Neural cell (in vitro differentiated cells): ENCODE measurements around the gene FAM193B. TPM values are rescaled to one million over a fixed set of nuclear protein-coding genes. Genes with fewer than 3 reads are reported as not detected.

Experiments
- H2AFZ ChIP-seq: fragments of 200-600, 300-800 bp; sonication (generic), shearing (Covaris generic); 2 replicates; pipeline ENCODE4 v1.6.0; 2014; ENCODE audit warnings: low read depth, mild to moderate bottlenecking, antibody characterized with exemption, low read length, moderate library complexity
- H3F3A ChIP-seq: fragments of 200-600 bp; shearing (Covaris generic); 2 replicates; pipeline ENCODE4 v1.6.1; 2016; ENCODE audit warnings: mild to moderate bottlenecking, moderate library complexity, mixed read lengths, antibody characterized with exemption, low read length; ENCODE audit not compliant: insufficient read depth, poor library complexity, severe bottlenecking
- H3K27ac ChIP-seq: fragments of 200-600, 300-800 bp; sonication (generic), shearing (Covaris generic); 2 replicates; pipeline ENCODE4 v1.5.1; 2014; ENCODE audit warnings: mild to moderate bottlenecking, low read length, moderate library complexity
- H3K27me3 ChIP-seq: fragments of 300-800, 200-600 bp; sonication (generic), shearing (Covaris generic); 2 replicates; pipeline ENCODE4 v1.6.0; 2014; ENCODE audit warnings: mild to moderate bottlenecking, low read depth, low read length, moderate library complexity; ENCODE audit not compliant: insufficient read depth
- H3K36me3 ChIP-seq: fragments of 300-800, 200-600 bp; sonication (generic), shearing (Covaris generic); 2 replicates; pipeline ENCODE4 v1.5.1; 2014; ENCODE audit warnings: mild to moderate bottlenecking, antibody characterized with exemption, low read length, moderate library complexity; ENCODE audit not compliant: insufficient read depth
- H3K4me2 ChIP-seq: fragments of 300-800, 200-600 bp; sonication (generic), shearing (Covaris generic); 2 replicates; pipeline ENCODE4 v1.6.0; 2014; ENCODE audit warnings: mild to moderate bottlenecking, low read length
- H3K4me3 ChIP-seq: fragments of 300-800, 200-600 bp; sonication (generic), shearing (Covaris generic); 2 replicates; pipeline ENCODE4 v1.5.1; 2014; ENCODE audit warnings: mild to moderate bottlenecking, low read length, moderate library complexity
- H3K79me2 ChIP-seq: fragments of 200-600 bp; shearing (Covaris generic); replicated peaks from 2 replicates; pipeline ENCODE4 v1.6.0; 2014; ENCODE audit warnings: mild to moderate bottlenecking, low read length, moderate library complexity; ENCODE audit not compliant: insufficient read depth
- H3K9ac ChIP-seq: fragments of 300-800, 200-600 bp; sonication (generic), shearing (Covaris generic); 2 replicates; pipeline ENCODE4 v1.6.1; 2016; ENCODE audit warnings: mild to moderate bottlenecking, low read length, mixed read lengths
- H3K9me2 ChIP-seq: fragments of 200-600 bp; shearing (Covaris generic); 2 replicates; pipeline ENCODE4 v1.6.1; 2016; ENCODE audit warnings: mild to moderate bottlenecking, low read length, mixed read lengths; ENCODE audit not compliant: insufficient read depth
- H3K9me3 ChIP-seq: fragments of 200-600, 300-800 bp; sonication (generic), shearing (Covaris generic); 2 replicates; pipeline ENCODE4 v1.6.1; 2016; ENCODE audit warnings: mild to moderate bottlenecking, mixed run types, low read length, moderate library complexity, mixed read lengths
- H4K20me1 ChIP-seq: fragments of 200-600 bp; shearing (Covaris generic); 2 replicates; pipeline ENCODE4 v1.6.1; 2016; ENCODE audit warnings: mild to moderate bottlenecking, mixed run types; ENCODE audit not compliant: insufficient read depth
- CTCF ChIP-seq: fragments of 450-650 bp; IDR thresholded peaks from 2 replicates; pipeline ENCODE4 v1.5.1; 2014; ENCODE audit warnings: antibody characterized with exemption, mild to moderate bottlenecking, moderate library complexity; ENCODE audit not compliant: poor library complexity, severe bottlenecking
- EP300 ChIP-seq: fragments of 450-650 bp; conservative IDR thresholded peaks from 2 replicates; pipeline ENCODE4 v1.6.1; 2014; ENCODE audit warnings: antibody characterized with exemption, mild to moderate bottlenecking, moderate library complexity; ENCODE audit not compliant: poor library complexity, severe bottlenecking
- EZH2 ChIP-seq: fragments of 200-600, 300-800 bp; shearing (Covaris generic), sonication (generic); IDR thresholded peaks from 2 replicates; pipeline ENCODE4 v1.6.1; 2014; ENCODE audit warnings: antibody characterized with exemption, low read length, borderline replicate concordance, mild to moderate bottlenecking; ENCODE audit not compliant: insufficient read depth, poor library complexity, severe bottlenecking
- MXI1 ChIP-seq: fragments of 450-650 bp; conservative IDR thresholded peaks from 2 replicates; pipeline ENCODE4 v1.6.1; 2014; ENCODE audit warnings: antibody characterized with exemption, mild to moderate bottlenecking; ENCODE audit not compliant: poor library complexity, severe bottlenecking
- POLR2AphosphoS5 ChIP-seq: IDR thresholded peaks from 2 replicates; pipeline ENCODE4 v1.6.1; 2012
- RAD21 ChIP-seq: fragments of 450-650 bp; conservative IDR thresholded peaks from 2 replicates; pipeline ENCODE4 v1.6.1; 2014; ENCODE audit warnings: antibody characterized with exemption, mild to moderate bottlenecking, moderate library complexity
- REST ChIP-seq: IDR thresholded peaks from 2 replicates; pipeline ENCODE4 v1.6.1; 2012; ENCODE audit warnings: borderline replicate concordance
- SMC3 ChIP-seq: fragments of 450-650 bp; conservative IDR thresholded peaks from 2 replicates; pipeline ENCODE4 v1.6.1; 2014; ENCODE audit warnings: antibody characterized with exemption, mild to moderate bottlenecking, moderate library complexity; ENCODE audit not compliant: poor library complexity
- TAF1 ChIP-seq: IDR thresholded peaks from 2 replicates; pipeline ENCODE4 v1.6.1; 2012; ENCODE audit warnings: low read depth
- polyA plus RNA-seq: library from polyadenylated mRNA; depleted of rRNA; stranded (reverse); fragments of >200 nt; gene quantifications from 2 replicates; pipeline ENCODE4 v1.2.3, GENCODE V29; 2014

FAM193B gene
- polyA plus RNA-seq, 1 donor from 2014 or later, result 79.2 TPM

GRCh38 chr5:177557041-177557647, 2.8 kb upstream of the FAM193B start:
- no peaks in the 10 kb centered on the region for H3K36me3 ChIP-seq
- no peak overlapping the region for H2AFZ ChIP-seq

GRCh38 chr5:177555665-177556064, 1.3 kb upstream of the FAM193B start:
- Histone ChIP-seq H2AFZ (no peak overlapping the region), H3K4me2 (no peak overlapping the region), H3K9me3 (no peaks in the 10 kb centered on the region), H3K79me2 (peaks cover 38% of the 10 kb centered on the region), H3K9ac (no peak overlapping the region), H3K9me2 (no peaks in the 10 kb centered on the region), H4K20me1 (peaks cover 11% of the 10 kb centered on the region), H3K36me3 (no peaks in the 10 kb centered on the region), H3K4me3 (no peak overlapping the region), H3K27me3 (no peaks in the 10 kb centered on the region), H3F3A (no peaks in the 10 kb centered on the region), H3K27ac (no peak overlapping the region)
- TF ChIP-seq CTCF, result no peak
- TF ChIP-seq MXI1, result no peak
- TF ChIP-seq RAD21, result no peak
- TF ChIP-seq EZH2, result no peak
- TF ChIP-seq SMC3, result no peak

More at GRCh38 chr5:177557041-177557647, 2.8 kb upstream of the FAM193B start:
- Histone ChIP-seq H3K27me3 (no peaks in the 10 kb centered on the region), H3K27ac (no peak overlapping the region), H3K4me3 (no peak overlapping the region), H3F3A (no peaks in the 10 kb centered on the region), H4K20me1 (peaks cover 11% of the 10 kb centered on the region), H3K4me2 (no peak overlapping the region), H3K79me2 (peaks cover 23% of the 10 kb centered on the region), H3K9ac (no peak overlapping the region), H3K9me3 (no peaks in the 10 kb centered on the region), H3K9me2 (no peaks in the 10 kb centered on the region)
- TF ChIP-seq EZH2, result no peak
- TF ChIP-seq EP300, result no peak
- no peak for TF ChIP-seq REST
- no peak for TF ChIP-seq SMC3
- no peak for TF ChIP-seq POLR2AphosphoS5
- TF ChIP-seq RAD21, result no peak
- TF ChIP-seq TAF1, result no peak
- no peak for TF ChIP-seq CTCF
